K562 (cell line): ENCODE results near the gene DUSP28. TPM values are rescaled to one million over a fixed set of nuclear protein-coding genes. Genes with fewer than 3 reads are reported as not detected.

Experiments
- ATF6 ChIP-seq: sonication (generic); formaldehyde crosslinking; IDR thresholded peaks from 2 replicates; pipeline ENCODE4 v1.4.0; 2020; ENCODE audit warnings: mild to moderate bottlenecking, missing genetic modification reagents
- BHLHE40 ChIP-seq: IDR thresholded peaks from 2 replicates; pipeline ENCODE4 v1.6.1; 2011; ENCODE audit warnings: low read length, improper control_type of control experiment
- KDM5B ChIP-seq: fragments of 200-600 bp; sonication (generic); IDR thresholded peaks from 2 replicates; pipeline ENCODE4 v1.6.1; 2012; ENCODE audit warnings: low read depth, mild to moderate bottlenecking, moderate library complexity, low read length, control low read depth, inconsistent platforms; ENCODE audit not compliant: insufficient replicate concordance
- NFIC ChIP-seq: fragments of 450-650 bp; IDR thresholded peaks from 2 replicates; pipeline ENCODE4 v1.6.1; 2017; ENCODE audit warnings: mild to moderate bottlenecking, inconsistent platforms
- RBFOX2 ChIP-seq: fragments of 200-400 bp; formaldehyde crosslinking; IDR thresholded peaks from 2 replicates; pipeline ENCODE4 v1.6.1; 2017; ENCODE audit warnings: low read depth, mild to moderate bottlenecking, low read length, moderate library complexity
- SAP30 ChIP-seq: fragments of 200-600 bp; sonication (generic); IDR thresholded peaks from 2 replicates; pipeline ENCODE4 v1.6.1; 2012; ENCODE audit warnings: borderline replicate concordance, low read depth, mild to moderate bottlenecking, moderate library complexity, low read length, control low read depth, inconsistent platforms; ENCODE audit not compliant: insufficient read depth, poor library complexity, severe bottlenecking
- SETDB1 ChIP-seq: IDR thresholded peaks from one replicate; pipeline ENCODE4 v1.6.1; 2012; ENCODE audit warnings: low read length, control low read depth, inconsistent platforms
- SIN3B ChIP-seq: fragments of 450-650 bp; IDR thresholded peaks from 2 replicates; pipeline ENCODE4 v1.6.1; 2017; ENCODE audit warnings: low read depth, mild to moderate bottlenecking, moderate library complexity
- SRF ChIP-seq, 2 experiments: fragments of 250-450, 450-650 bp in 1 of 2; sonication (Bioruptor Pico) in 1 of 2; sonication (generic) in 1 of 2; formaldehyde crosslinking; IDR thresholded peaks; 2 replicates each; pipeline versions ENCODE4 v1.5.0 to v1.5.1; 2020 to 2022; ENCODE audit warnings: mild to moderate bottlenecking in 1 of 2, missing genetic modification reagents in 1 of 2
- SUPT5H ChIP-seq: fragments of 450-650 bp; IDR thresholded peaks from 2 replicates; pipeline ENCODE4 v1.6.1; 2016
- ZNF24 ChIP-seq: fragments of 450-650 bp; IDR thresholded peaks from 2 replicates; pipeline ENCODE4 v1.6.1; 2016
- ZNF589 ChIP-seq: fragments of 200-800 bp; sonication (Bioruptor generic); IDR thresholded peaks from 2 replicates; pipeline ENCODE4 v1.6.1; 2016; ENCODE audit warnings: low read depth, missing genetic modification characterization, missing compliant biosample characterization
- ZNF695 ChIP-seq: fragments of 450-650 bp; formaldehyde crosslinking; IDR thresholded peaks from 2 replicates; pipeline ENCODE4 v1.4.0; 2020; ENCODE audit warnings: mild to moderate bottlenecking, moderate library complexity
- ZNF696 ChIP-seq: fragments of 250-450 bp; sonication (Bioruptor Pico); conservative IDR thresholded peaks from 2 replicates; pipeline ENCODE4 v1.4.0; 2020; ENCODE audit warnings: mild to moderate bottlenecking, moderate library complexity
- polyA plus RNA-seq, 8 experiments: library from polyadenylated mRNA; depleted of rRNA in 4 of 8; stranded (reverse) in 5 of 8; unstranded in 3 of 8; fragments of >200 nt; fragmentation: Nextera tagmentation in 2 of 8; fragmentation: Illumina TruSeq in 1 of 8; extraction: Ambion mirVana in 2 of 8; extraction: Trizol in 1 of 8; gene quantifications; 2 replicates each; pipeline versions ENCODE4 v1.2.1 to v1.2.3, GENCODE V29; 2011 to 2014; ENCODE audit warnings: inconsistent platforms in 1 of 8, missing spikeins in 1 of 8
- total RNA-seq, 7 experiments: library from RNA; depleted of rRNA in 6 of 7; stranded (reverse); fragments of >200 nt in 6 of 7; fragmentation: Illumina TruSeq in 2 of 7; extraction: Trizol in 2 of 7; gene quantifications; 2 replicates each; pipeline versions ENCODE4 v1.2.1 to v1.2.3, GENCODE V29; 2011 to 2021; ENCODE audit warnings: low replicate concordance in 1 of 7
- TF ChIP-seq, protein P1 (sequence below): sonication (generic); formaldehyde crosslinking; IDR thresholded peaks from 2 replicates; pipeline ENCODE4 v1.8.1; 2022; ENCODE audit warnings: missing genetic modification reagents
- TF ChIP-seq, protein P2 (sequence below): fragments of 200-400 bp; formaldehyde crosslinking; IDR thresholded peaks from 2 replicates; pipeline ENCODE4 v1.6.1; 2017; ENCODE audit warnings: mild to moderate bottlenecking, low read depth, low read length, moderate library complexity
- TF ChIP-seq, protein P3 (sequence below), 2 experiments: fragments of 250-450 bp in 1 of 2; fragments of 450-650 bp in 1 of 2; sonication (Bioruptor Pico) in 1 of 2; IDR thresholded peaks; 2 replicates each; pipeline versions ENCODE4 v1.6.1 to v1.8.0; 2016 to 2021; ENCODE audit warnings: mild to moderate bottlenecking in 2 of 2, moderate library complexity in 2 of 2, missing compliant biosample characterization in 1 of 2, missing genetic modification characterization in 1 of 2
- TF ChIP-seq, protein P4 (sequence below), 2 experiments: fragments of 450-650 bp; conservative IDR thresholded peaks; 2 replicates each; pipeline ENCODE4 v1.6.1; 2017; ENCODE audit warnings: mild to moderate bottlenecking in 2 of 2, moderate library complexity in 2 of 2

Gene DUSP28
- total and polyA plus RNA-seq, 9 of the 15 experiments (the other 6 are each of a cell fraction or from before 2014, with no cell fraction given) = 2.8 to 8.1 (median 4.2) TPM

DNA sequence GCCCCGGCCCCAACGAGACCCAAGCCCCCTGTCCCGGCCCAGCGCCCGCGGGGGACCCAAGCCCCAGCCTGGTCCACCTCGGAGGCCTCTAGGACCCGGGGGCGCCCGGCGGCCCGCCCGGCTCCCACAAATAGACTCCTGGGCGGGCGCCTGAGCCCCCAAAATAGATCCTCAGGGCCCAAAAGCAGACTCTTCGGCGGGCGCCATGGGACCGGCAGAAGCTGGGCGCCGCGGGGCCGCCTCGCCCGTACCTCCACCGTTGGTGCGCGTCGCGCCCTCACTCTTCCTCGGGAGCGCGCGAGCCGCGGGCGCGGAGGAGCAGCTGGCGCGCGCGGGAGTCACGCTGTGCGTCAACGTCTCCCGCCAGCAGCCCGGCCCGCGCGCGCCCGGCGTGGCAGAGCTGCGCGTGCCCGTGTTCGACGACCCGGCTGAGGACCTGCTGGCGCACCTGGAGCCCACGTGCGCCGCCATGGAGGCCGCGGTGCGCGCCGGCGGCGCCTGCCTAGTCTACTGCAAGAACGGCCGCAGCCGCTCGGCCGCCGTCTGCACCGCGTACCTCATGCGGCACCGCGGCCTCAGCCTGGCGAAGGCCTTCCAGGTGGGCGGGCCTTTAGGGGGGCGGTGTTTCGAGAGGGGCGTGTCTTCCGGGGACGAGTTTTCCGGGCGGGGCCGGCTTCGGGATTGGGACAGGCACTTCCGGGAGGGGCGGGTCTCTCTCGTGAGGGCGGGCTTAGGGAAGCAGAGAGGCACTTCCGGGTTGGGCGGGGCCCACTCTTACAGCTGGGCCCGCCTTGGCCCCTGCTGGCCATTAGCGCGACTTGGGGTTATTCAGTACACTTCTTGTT lies 545 bp downstream of the DUSP28 start (continued):
- TF ChIP-seq BHLHE40 (no peak), SETDB1 (no peak), ZNF695 (CRISPR knock-in tag) (no peak), ATF6 (CRISPR knock-in tag) (no peak), ZNF696 (CRISPR knock-in tag) (no peak), ZNF24 (peak; percentile 9; the same call in 1 of the 2 replicates), RBFOX2 (peak; percentile 97), SRF (CRISPR knock-in tag; IDR thresholded peaks at IDR 0.05) (peak in 1 of 2 experiments; percentile 58; a peak in 2 of 4 replicates), SIN3B (peak; percentile 48; the same call in 1 of the 2 replicates), SAP30 (peak; percentile 16), ZNF589 (CRISPR knock-in tag) (peak; percentile 71), KDM5B (peak; percentile 82), NFIC (peak; percentile 41; the same call in 1 of the 2 replicates), SUPT5H (peak; percentile 67; the same call in 1 of the 2 replicates)
- TF ChIP-seq, protein P1, sequence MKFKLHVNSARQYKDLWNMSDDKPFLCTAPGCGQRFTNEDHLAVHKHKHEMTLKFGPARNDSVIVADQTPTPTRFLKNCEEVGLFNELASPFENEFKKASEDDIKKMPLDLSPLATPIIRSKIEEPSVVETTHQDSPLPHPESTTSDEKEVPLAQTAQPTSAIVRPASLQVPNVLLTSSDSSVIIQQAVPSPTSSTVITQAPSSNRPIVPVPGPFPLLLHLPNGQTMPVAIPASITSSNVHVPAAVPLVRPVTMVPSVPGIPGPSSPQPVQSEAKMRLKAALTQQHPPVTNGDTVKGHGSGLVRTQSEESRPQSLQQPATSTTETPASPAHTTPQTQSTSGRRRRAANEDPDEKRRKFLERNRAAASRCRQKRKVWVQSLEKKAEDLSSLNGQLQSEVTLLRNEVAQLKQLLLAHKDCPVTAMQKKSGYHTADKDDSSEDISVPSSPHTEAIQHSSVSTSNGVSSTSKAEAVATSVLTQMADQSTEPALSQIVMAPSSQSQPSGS (CRISPR knock-in tag) = no peak
- TF ChIP-seq, protein P2, sequence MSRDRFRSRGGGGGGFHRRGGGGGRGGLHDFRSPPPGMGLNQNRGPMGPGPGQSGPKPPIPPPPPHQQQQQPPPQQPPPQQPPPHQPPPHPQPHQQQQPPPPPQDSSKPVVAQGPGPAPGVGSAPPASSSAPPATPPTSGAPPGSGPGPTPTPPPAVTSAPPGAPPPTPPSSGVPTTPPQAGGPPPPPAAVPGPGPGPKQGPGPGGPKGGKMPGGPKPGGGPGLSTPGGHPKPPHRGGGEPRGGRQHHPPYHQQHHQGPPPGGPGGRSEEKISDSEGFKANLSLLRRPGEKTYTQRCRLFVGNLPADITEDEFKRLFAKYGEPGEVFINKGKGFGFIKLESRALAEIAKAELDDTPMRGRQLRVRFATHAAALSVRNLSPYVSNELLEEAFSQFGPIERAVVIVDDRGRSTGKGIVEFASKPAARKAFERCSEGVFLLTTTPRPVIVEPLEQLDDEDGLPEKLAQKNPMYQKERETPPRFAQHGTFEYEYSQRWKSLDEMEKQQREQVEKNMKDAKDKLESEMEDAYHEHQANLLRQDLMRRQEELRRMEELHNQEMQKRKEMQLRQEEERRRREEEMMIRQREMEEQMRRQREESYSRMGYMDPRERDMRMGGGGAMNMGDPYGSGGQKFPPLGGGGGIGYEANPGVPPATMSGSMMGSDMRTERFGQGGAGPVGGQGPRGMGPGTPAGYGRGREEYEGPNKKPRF = no peak
- TF ChIP-seq, protein P3, sequence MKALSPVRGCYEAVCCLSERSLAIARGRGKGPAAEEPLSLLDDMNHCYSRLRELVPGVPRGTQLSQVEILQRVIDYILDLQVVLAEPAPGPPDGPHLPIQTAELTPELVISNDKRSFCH (CRISPR knock-in tag; IDR thresholded peaks at IDR 0.05) = no peak
- TF ChIP-seq, protein P3 (tag; IDR thresholded peaks at IDR 0.05) = peak; percentile 71
- TF ChIP-seq, protein P4, sequence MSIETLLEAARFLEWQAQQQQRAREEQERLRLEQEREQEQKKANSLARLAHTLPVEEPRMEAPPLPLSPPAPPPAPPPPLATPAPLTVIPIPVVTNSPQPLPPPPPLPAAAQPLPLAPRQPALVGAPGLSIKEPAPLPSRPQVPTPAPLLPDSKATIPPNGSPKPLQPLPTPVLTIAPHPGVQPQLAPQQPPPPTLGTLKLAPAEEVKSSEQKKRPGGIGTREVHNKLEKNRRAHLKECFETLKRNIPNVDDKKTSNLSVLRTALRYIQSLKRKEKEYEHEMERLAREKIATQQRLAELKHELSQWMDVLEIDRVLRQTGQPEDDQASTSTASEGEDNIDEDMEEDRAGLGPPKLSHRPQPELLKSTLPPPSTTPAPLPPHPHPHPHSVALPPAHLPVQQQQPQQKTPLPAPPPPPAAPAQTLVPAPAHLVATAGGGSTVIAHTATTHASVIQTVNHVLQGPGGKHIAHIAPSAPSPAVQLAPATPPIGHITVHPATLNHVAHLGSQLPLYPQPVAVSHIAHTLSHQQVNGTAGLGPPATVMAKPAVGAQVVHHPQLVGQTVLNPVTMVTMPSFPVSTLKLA (conservative IDR thresholded peaks at IDR 0.05) = peak; percentile 26 to 58; a peak in 2 of 4 replicates
